ENCODE results near the gene ALK. TPM values are rescaled to one million over a fixed set of nuclear protein-coding genes. Genes with fewer than 3 reads are reported as not detected.

The ALK gene
- total and polyA plus RNA-seq, 2 donors (not counting 1 experiment from before 2014, with no cell fraction given), result under 0.01 to 0.02 TPM

DNA sequence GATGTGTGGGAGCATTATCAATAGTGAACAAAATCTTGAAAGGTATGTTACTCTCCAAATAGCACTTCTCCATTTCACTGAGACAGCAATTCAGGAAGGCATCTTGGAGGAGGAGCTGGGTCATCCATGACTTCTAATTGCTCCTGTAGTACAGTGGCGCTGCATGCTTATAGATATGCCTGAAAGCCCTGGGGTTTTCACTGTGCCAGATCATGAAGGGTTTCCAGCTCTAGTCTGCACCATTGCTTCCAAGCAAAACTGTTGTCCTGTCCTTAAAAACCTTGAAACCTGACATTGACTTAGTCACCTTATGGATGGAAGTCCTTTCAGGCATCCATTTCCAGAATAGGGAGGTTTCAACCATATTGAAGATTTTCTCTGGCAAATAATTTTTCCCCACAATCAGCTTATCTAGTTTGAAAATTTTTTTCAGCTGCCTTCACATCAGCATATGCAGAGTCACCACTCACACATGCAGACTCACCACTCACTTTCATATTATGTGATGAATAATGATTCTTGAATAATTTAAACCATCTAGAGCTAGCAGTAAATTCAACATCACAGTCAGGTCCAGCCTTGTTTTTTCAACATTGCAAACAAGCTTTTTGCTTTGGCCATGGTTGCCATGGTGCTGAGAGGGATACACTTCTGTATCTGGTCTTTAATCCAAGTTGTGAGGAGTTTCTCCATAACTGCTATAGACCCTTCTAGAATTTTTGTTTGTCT lies 509.0 kb downstream of the ALK start:
- no peak for DNase-seq (ENCODE audit: low read depth in 2 of 2)
- H2AFZ ChIP-seq (ENCODE audit: low read length), result no peak overlapping the region
- H3K9me3 ChIP-seq (ENCODE audit: control insufficient read depth, insufficient read depth, low read depth, low read length), result no peaks in the 10 kb centered on the region
- H3K4me1 ChIP-seq (ENCODE audit: control insufficient read depth, extremely low read depth, insufficient read depth, low read length), result no peaks in the 10 kb centered on the region
- no peak overlapping the region for H3K27ac ChIP-seq (ENCODE audit: insufficient read depth, low read length)
- H4K20me1 ChIP-seq (ENCODE audit: control insufficient read depth, extremely low read depth, insufficient read depth, low read length), result no peaks in the 10 kb centered on the region
- no peak overlapping the region for H3K4me2 ChIP-seq (ENCODE audit: extremely low read depth, insufficient read depth, low read length)
- H3K4me3 ChIP-seq (replicated peaks in 1 of 4; ENCODE audit: control extremely low read depth in 1 of 4, insufficient read depth in 1 of 4, low read depth in 3 of 4, low read length in 4 of 4), result no peak overlapping the region
- H3K79me2 ChIP-seq (ENCODE audit: control insufficient read depth, insufficient read depth, low read length), result no peaks in the 10 kb centered on the region
- no peak overlapping the region for H3K9ac ChIP-seq (ENCODE audit: insufficient read depth, low read length)
- no peaks in the 10 kb centered on the region for H3K36me3 ChIP-seq (ENCODE audit: control insufficient read depth, insufficient read depth, low read length)
- H3K27me3 ChIP-seq (ENCODE audit: control insufficient read depth, insufficient read depth, low read length), result no peaks in the 10 kb centered on the region
- TF ChIP-seq, protein P1, sequence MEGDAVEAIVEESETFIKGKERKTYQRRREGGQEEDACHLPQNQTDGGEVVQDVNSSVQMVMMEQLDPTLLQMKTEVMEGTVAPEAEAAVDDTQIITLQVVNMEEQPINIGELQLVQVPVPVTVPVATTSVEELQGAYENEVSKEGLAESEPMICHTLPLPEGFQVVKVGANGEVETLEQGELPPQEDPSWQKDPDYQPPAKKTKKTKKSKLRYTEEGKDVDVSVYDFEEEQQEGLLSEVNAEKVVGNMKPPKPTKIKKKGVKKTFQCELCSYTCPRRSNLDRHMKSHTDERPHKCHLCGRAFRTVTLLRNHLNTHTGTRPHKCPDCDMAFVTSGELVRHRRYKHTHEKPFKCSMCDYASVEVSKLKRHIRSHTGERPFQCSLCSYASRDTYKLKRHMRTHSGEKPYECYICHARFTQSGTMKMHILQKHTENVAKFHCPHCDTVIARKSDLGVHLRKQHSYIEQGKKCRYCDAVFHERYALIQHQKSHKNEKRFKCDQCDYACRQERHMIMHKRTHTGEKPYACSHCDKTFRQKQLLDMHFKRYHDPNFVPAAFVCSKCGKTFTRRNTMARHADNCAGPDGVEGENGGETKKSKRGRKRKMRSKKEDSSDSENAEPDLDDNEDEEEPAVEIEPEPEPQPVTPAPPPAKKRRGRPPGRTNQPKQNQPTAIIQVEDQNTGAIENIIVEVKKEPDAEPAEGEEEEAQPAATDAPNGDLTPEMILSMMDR (conservative IDR thresholded peaks at IDR 0.05 in 1 of 2, IDR thresholded peaks at IDR 0.05 in 1 of 2; ENCODE audit: low read depth in 1 of 2, low read length in 2 of 2), result no peak
- no peak for TF ChIP-seq EZH2 (IDR thresholded peaks at IDR 0.05; ENCODE audit: low read length, missing control alignments)

GRCh38 chr2:29405707-29406106 lies 515.7 kb downstream of the ALK start:
- Histone ChIP-seq H3K27ac (ENCODE audit: insufficient read depth, low read length) (no peak overlapping the region), H3K79me2 (ENCODE audit: control insufficient read depth, insufficient read depth, low read length) (no peaks in the 10 kb centered on the region), H4K20me1 (ENCODE audit: control insufficient read depth, extremely low read depth, insufficient read depth, low read length) (no peaks in the 10 kb centered on the region), H2AFZ (ENCODE audit: low read length) (no peak overlapping the region), H3K4me3 (replicated peaks in 1 of 4; ENCODE audit: control extremely low read depth in 1 of 4, insufficient read depth in 1 of 4, low read depth in 3 of 4, low read length in 4 of 4) (no peak overlapping the region), H3K9me3 (ENCODE audit: control insufficient read depth, insufficient read depth, low read depth, low read length) (no peaks in the 10 kb centered on the region), H3K9ac (ENCODE audit: insufficient read depth, low read length) (no peak overlapping the region), H3K4me2 (ENCODE audit: extremely low read depth, insufficient read depth, low read length) (no peak overlapping the region), H3K36me3 (ENCODE audit: control insufficient read depth, insufficient read depth, low read length) (no peaks in the 10 kb centered on the region), H3K4me1 (ENCODE audit: control insufficient read depth, extremely low read depth, insufficient read depth, low read length) (no peaks in the 10 kb centered on the region), H3K27me3 (ENCODE audit: control insufficient read depth, insufficient read depth, low read length) (no peaks in the 10 kb centered on the region)
- TF ChIP-seq, protein P1 (conservative IDR thresholded peaks at IDR 0.05 in 1 of 2, IDR thresholded peaks at IDR 0.05 in 1 of 2; ENCODE audit: low read depth in 1 of 2, low read length in 2 of 2), result no peak
- TF ChIP-seq EZH2 (IDR thresholded peaks at IDR 0.05; ENCODE audit: low read length, missing control alignments), result no peak
- no peak for DNase-seq (ENCODE audit: low read depth in 2 of 2)

DNA sequence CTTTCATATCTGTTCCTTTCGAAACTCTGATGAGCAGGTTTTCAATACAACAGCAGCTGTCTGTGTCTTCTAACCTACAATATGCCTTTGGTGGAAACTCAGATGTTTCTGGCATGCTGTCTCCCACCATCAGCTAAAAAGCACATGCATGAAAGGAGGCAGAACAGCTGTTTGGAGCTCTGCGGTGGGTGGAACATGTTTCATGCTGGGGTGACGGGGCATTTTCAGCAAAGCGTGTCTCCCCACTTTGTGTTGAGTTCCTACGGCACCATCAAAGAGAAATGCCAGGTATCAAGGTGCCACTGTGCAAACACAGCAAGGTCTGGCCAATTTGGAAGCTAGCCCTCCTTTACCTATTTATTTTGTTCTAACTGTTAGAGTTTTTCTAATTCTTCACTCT lies 516.1 kb downstream of the ALK start:
- Histone ChIP-seq H3K27ac (ENCODE audit: insufficient read depth, low read length) (no peak overlapping the region), H3K4me2 (ENCODE audit: extremely low read depth, insufficient read depth, low read length) (no peak overlapping the region), H3K36me3 (ENCODE audit: control insufficient read depth, insufficient read depth, low read length) (no peaks in the 10 kb centered on the region), H3K4me1 (ENCODE audit: control insufficient read depth, extremely low read depth, insufficient read depth, low read length) (no peaks in the 10 kb centered on the region), H3K9ac (ENCODE audit: insufficient read depth, low read length) (no peak overlapping the region), H3K9me3 (ENCODE audit: control insufficient read depth, insufficient read depth, low read depth, low read length) (no peaks in the 10 kb centered on the region), H3K27me3 (ENCODE audit: control insufficient read depth, insufficient read depth, low read length) (no peaks in the 10 kb centered on the region), H3K4me3 (replicated peaks in 1 of 4; ENCODE audit: control extremely low read depth in 1 of 4, insufficient read depth in 1 of 4, low read depth in 3 of 4, low read length in 4 of 4) (no peak overlapping the region), H4K20me1 (ENCODE audit: control insufficient read depth, extremely low read depth, insufficient read depth, low read length) (no peaks in the 10 kb centered on the region), H2AFZ (ENCODE audit: low read length) (no peak overlapping the region), H3K79me2 (ENCODE audit: control insufficient read depth, insufficient read depth, low read length) (no peaks in the 10 kb centered on the region)
- DNase-seq (ENCODE audit: low read depth in 2 of 2), result no peak
- TF ChIP-seq EZH2 (IDR thresholded peaks at IDR 0.05; ENCODE audit: low read length, missing control alignments), result no peak
- TF ChIP-seq, protein P1 (conservative IDR thresholded peaks at IDR 0.05 in 1 of 2, IDR thresholded peaks at IDR 0.05 in 1 of 2; ENCODE audit: low read depth in 1 of 2, low read length in 2 of 2), result no peak
